Hepatocyte (in vitro differentiated cells): ENCODE measurements around the gene ACOXL.

Source experiments
- EZH2 ChIP-seq: fragments of 200-600 bp; sonication (generic); IDR thresholded peaks from 2 replicates; pipeline ENCODE4 v1.6.1; 2016; ENCODE audit warnings: antibody characterized with exemption, mild to moderate bottlenecking, borderline replicate concordance
- EZH2phosphoT487 ChIP-seq: fragments of 200-600 bp; sonication (generic); IDR thresholded peaks from one replicate; pipeline ENCODE4 v1.6.1; 2018; ENCODE audit warnings: antibody characterized with exemption, mild to moderate bottlenecking, low read depth, moderate library complexity; ENCODE audit not compliant: unreplicated experiment, severe bottlenecking
- TF ChIP-seq, protein P1 (sequence below): fragments of 200-600 bp; sonication (generic); IDR thresholded peaks from 2 replicates; pipeline ENCODE4 v1.5.1; 2016; ENCODE audit warnings: antibody characterized with exemption, mild to moderate bottlenecking; ENCODE audit not compliant: poor library complexity

DNA sequence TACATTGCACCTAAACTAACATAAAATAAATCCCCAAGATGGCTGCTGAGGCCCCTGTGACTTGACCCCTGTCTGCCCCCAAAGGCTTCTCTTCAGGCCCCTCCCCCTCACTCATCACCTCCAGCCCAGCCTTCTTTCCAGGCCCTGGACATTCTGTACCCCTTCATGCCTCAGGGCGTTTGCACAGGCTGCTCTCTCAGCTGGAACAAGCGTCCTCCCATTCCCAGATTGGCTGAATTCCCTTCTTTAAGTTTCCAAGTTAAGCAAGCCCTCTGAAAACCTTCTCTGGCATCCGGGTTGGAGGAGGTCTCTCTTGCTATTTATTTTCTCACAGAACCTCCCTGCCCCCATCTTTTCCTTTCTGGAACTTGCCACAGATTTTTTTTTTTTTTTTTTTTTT is 223.2 kb downstream of the ACOXL start:
- TF ChIP-seq, protein P1, sequence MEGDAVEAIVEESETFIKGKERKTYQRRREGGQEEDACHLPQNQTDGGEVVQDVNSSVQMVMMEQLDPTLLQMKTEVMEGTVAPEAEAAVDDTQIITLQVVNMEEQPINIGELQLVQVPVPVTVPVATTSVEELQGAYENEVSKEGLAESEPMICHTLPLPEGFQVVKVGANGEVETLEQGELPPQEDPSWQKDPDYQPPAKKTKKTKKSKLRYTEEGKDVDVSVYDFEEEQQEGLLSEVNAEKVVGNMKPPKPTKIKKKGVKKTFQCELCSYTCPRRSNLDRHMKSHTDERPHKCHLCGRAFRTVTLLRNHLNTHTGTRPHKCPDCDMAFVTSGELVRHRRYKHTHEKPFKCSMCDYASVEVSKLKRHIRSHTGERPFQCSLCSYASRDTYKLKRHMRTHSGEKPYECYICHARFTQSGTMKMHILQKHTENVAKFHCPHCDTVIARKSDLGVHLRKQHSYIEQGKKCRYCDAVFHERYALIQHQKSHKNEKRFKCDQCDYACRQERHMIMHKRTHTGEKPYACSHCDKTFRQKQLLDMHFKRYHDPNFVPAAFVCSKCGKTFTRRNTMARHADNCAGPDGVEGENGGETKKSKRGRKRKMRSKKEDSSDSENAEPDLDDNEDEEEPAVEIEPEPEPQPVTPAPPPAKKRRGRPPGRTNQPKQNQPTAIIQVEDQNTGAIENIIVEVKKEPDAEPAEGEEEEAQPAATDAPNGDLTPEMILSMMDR: no peak
- TF ChIP-seq EZH2: no peak
- TF ChIP-seq EZH2phosphoT487: no peak
